Ecto neural progenitor cell (in vitro differentiated cells): ENCODE data around the gene MRPL12.
"Not testable (repeated sequence)": the region's sequence is repeated elsewhere in the genome, so short reads cannot be mapped to it uniquely, and the experiment has no call there.

Source experiments
- DNase-seq: peaks from one replicate; pipeline ENCODE4 v3.0.0-alpha.2; 2018; ENCODE audit warnings: low spot score

Gene MRPL12

DNA sequence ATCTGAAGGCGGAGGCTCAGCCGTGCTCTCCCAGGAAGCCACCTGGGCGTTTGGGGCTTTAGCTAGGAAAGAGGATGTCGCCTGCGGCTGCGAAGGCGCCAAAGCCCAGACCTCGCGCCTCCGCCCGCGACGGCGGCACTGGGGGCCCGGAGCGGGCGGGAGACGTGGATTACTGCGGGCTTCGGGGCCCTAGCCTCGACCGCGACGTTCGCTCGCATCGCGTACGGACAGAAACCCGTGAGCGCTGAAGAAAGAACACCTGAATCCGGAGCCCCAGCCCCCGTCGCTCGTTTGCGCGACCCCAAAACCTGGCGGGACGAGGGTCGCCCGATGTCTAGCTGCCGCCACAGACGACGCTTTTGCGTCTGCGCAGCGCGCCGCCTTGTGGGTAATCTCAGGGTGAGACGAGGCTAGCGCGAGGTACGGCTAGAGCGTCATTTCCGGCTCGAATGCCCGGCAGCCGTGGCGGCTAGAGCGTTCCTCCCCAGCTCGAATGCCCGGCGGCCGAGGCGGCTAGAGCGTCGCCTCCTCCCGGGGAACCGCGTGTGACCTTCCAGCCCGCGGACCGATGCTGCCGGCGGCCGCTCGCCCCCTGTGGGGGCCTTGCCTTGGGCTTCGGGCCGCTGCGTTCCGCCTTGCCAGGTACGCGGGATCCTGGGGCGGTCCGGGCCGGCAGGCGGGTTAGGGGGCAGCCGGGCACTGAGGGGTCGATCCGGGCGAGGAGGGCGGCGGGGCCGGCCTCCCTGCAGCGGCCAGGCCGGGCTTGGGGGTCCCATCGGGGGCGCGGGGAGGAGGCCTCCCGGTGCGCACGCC lies at the start of gene MRPL12:
Gene MRPL12 (plus strand): TSS at position 434 of the 813 bp plus-strand sequence. CDS start 135 bp downstream, at position 569.
- DNase-seq: peak; percentile 98

- DNase-seq: peak; percentile 59
Measured at GRCh38 chr17:81655378-81656117, 47.6 kb upstream of the MRPL12 start.

GRCh38 chr17:81656118-81656743 lies 46.9 kb upstream of the MRPL12 start, which contains the start of gene PDE6G:
Gene PDE6G (minus strand): TSS chr17:81656542. CDS start chr17:81653305, 3,237 bp downstream.
- no peak for DNase-seq

GRCh38 chr17:81656835-81657234 lies 46.3 kb upstream of the MRPL12 start:
- no peak for DNase-seq

DNA sequence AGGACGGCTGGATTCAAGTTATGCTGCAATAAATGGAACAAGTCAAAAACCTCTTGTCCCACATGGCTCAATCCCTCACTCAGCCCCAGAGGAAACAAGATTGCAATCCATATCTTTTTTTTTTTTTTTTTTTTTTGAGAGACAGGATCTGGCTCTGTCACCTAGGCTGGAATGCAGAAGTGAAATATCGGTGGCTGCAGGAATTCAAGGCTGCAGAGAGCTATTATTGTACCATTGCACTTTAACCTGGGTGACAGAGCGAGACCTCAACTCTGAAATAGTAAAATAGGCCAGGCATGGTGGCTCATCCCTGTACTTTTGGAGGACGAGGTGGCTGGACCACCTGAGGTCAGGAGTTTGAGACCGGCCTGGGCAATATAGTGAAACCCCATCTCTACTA lies 44.1 kb upstream of the MRPL12 start:
- DNase-seq: no peak

DNA sequence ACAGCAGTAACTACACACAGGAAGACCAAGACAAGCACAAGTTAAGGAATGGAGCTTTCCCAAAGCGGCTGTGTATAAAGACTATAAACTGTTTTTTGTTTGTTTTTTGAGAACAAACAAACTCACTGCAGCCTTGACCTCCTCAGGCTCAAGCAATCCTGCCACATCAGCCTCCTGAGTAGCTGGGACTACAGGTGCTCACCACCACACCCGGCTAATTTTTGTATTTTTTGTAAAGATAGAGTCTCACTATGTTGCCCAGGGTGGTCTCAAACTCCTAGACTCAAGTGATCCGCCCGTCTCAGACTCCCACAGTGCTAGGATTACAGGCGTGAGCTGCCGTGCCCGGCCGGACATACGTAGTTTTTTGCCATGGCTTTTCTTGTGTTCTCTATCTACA lies 42.7 kb upstream of the MRPL12 start:
- no peak for DNase-seq

DNA sequence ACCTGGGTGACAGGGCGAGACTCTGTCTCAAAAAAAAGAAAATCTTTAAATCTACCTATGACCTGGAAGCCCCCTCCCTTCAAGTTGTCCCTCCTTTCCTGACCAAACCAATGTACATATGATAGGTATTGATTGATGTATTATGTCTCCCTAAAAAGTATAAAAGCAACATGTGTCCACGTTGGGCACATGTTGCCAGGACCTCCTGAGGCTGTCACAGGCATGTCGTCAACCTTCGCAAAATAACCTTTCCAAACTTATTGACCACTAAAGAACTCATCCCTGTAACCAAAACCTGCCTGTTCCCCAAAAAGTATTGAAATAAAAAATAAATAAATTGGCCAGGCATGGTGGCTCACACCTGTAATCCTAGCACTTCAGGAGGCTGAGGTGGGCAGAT lies 41.2 kb upstream of the MRPL12 start:
- no peak for DNase-seq

DNA sequence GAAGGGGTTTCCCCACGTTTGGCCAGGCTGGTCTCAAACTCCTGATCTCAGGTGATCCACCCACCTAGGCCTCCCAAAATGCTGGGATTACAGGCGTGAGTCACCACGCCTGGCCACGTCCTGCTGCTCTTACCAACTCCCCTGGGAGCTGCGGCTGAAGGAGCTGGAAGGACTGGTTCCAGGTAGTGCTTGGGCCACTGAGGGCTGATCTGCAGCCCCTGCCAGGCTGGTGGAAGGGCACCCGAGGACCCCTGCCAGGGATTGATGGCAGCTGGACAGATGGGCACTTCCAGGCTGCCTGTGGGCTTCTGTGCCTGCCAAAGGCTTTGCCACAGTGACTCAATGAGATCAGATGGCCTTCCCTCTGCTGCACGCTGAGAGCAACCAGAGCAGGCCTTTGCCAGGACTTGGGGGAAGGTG lies 39.1 kb upstream of the MRPL12 start:
- DNase-seq: no peak

GRCh38 chr17:81665205-81666091 lies 37.7 kb upstream of the MRPL12 start:
- no peak for DNase-seq

DNA sequence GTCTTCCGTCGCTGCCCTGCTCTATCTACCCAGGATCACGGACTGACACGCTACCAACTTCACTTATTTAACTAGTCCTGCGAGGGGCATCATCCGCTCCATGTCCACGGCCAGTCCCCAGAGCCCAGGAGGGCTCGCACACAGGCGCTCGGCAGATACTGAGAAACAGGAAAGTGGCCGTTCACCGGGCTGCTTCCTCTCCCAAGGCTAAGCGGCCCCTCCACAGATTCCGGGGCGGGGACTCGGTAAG lies 37.1 kb upstream of the MRPL12 start:
- DNase-seq: no peak

DNA sequence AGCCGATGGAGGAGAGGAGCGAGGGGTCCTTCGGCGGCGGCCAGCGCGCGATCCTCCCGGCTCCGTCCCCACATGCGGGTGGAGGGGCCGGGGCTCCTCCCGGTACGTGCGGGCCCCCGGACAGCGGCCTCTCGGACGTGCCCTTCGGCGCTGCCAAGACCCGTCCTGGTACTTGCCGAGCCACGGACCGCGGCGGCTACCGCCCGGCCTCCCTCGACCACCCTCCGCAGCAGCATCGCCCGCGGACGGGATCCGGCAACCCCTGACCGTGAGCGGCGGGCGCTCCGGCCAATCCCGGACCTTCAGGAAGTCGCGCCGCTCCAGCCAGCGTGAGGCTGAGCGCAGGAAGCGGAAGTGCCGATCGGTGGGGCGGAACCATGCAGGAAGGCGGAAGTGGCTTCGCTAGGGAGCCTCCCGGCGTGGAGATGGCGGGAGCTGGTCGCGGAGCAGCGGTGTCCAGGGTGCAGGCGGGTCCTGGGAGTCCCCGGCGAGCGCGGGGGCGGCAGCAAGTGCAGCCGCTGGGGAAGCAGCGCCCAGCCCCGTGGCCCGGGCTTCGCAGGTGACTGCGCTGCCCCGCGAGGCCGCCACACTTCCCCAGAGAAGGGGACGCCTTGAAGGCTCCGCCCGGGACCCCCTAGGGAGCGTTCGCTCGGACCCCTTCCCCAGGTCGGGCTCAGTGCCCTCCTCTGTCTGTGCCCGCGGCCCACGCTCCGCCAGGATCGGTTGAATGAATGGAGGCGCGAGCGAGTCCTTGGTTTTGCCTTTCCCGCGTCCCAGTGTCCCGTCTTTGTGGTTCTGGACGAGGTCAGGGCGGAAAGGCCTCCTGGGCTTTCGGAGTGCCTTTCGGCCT lies 36.6 kb upstream of the MRPL12 start, which contains the start of the genes CCDC137 and OXLD1:
Gene CCDC137 (plus strand): TSS at position 396 of the 850 bp plus-strand sequence. CDS start 30 bp downstream, at position 426.
Gene OXLD1 (minus strand): TSS at position 264 of the 850 bp plus-strand sequence. CDS start 28 bp downstream, at position 236.
- DNase-seq: peak; percentile 99

- no peak for DNase-seq
Measured at GRCh38 chr17:81667754-81668153, 35.4 kb upstream of the MRPL12 start.

- no peak for DNase-seq
Measured at GRCh38 chr17:81672504-81672903, 30.7 kb upstream of the MRPL12 start.

- no peak for DNase-seq
Measured at GRCh38 chr17:81672954-81673353, 30.2 kb upstream of the MRPL12 start.

- no peak for DNase-seq
Measured at GRCh38 chr17:81673561-81674258, 29.5 kb upstream of the MRPL12 start.

GRCh38 chr17:81675515-81676221 lies 27.5 kb upstream of the MRPL12 start:
- not testable (repeated sequence) for DNase-seq

- DNase-seq: no peak
Measured at GRCh38 chr17:81676906-81677305, 26.3 kb upstream of the MRPL12 start.

DNA sequence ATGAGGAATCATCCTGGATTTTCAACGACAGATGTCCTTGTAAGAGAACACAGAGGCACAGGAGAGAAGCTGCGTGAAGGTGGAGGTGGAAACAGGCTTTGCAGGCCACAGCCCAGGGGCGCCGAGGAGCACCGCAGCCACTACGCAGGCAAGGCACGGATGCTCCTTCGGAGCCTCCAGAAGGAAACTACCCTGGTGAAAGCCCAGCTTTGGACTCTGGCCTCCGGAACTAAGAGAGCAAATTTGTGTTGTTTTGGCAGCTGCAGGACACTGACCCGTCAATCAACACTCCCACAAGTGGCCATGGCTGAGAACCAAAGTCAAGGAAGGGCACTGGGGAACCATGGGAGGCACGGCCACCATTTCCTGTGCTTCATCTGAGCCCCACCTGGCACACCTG lies 23.0 kb upstream of the MRPL12 start:
- DNase-seq: no peak

DNA sequence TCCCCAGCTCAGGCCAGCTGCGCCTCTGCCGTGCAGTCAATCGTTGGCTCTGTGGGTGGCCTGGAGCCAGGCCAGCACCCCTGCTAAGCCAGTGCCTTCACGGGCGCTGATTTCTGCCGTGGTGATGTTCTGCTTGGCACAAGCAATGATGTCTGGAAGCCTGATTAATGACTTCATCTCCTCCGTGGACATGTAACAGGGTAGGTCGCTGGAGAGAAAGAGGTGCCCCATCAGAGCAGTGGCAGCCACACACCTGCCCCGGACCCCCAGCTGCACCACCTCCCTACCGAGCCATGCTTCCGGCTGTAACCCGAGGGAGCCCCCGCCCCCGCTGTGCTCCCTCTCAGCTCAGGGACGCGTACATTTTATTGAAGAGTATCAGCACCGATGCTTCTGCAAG lies 21.5 kb upstream of the MRPL12 start:
- no peak for DNase-seq
